ENCODE data around the gene CISD3. TPM values are rescaled to one million over a fixed set of nuclear protein-coding genes. Genes with fewer than 3 reads are reported as not detected.

CISD3 gene
- total and polyA plus RNA-seq, 2 experiments from 2014 or later: 7.2 to 44.6 TPM

DNA sequence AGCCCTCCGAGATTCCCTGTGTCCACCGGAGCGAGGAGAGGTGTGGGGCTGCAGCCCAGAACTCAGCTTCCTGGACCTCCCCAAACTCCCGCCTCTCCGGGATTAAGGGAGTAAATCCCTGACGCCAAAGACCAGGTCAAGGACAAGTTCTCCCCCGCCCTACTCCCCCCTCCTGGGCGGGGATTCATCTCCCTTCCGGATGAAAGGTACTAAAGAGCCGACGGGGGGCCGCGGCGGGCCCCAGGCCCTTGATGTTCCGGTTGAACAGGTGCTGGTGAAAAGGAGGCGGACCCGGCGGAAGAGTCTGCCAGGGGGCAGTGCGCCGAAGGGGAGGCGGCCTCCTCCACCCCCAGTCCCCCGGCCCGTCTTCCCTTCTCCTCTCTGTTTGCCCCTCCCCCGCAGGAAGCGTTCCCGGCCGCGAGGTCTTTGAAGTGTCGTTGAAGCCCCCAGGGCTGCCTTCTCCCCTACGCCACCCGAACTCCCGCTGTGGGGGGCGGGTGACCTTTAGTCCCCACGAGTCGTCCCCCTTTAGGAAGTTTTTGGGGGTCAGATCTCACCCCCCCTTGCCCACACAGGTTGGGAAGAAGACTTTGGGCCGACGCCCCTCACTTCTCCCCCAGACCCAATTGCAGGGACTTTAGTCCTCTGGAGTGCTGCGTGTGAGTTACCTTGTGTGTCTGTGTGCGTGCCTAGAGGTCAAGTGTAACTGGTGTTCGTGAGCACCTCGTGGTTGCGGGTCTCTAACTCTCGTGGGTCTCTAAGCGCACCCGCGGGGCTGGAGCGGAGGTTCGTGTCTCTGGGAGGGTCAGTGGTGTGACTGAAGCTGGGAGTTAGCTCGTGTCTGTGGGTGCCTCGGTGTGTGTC is 26.2 kb upstream of the CISD3 start:
- H3K9ac ChIP-seq: peak overlapping the region; percentile 87
- 2% methylated on average over 35 to 50 of the region's 50 CpGs for WGBS, 2 experiments (ENCODE audit: low coverage in 1 of 2, low lambda C conversion rate in 2 of 2, missing lambda C conversion rate in 2 of 2)
- no peaks in the 10 kb centered on the region for H3K36me3 ChIP-seq (ENCODE audit: low read depth)

DNA sequence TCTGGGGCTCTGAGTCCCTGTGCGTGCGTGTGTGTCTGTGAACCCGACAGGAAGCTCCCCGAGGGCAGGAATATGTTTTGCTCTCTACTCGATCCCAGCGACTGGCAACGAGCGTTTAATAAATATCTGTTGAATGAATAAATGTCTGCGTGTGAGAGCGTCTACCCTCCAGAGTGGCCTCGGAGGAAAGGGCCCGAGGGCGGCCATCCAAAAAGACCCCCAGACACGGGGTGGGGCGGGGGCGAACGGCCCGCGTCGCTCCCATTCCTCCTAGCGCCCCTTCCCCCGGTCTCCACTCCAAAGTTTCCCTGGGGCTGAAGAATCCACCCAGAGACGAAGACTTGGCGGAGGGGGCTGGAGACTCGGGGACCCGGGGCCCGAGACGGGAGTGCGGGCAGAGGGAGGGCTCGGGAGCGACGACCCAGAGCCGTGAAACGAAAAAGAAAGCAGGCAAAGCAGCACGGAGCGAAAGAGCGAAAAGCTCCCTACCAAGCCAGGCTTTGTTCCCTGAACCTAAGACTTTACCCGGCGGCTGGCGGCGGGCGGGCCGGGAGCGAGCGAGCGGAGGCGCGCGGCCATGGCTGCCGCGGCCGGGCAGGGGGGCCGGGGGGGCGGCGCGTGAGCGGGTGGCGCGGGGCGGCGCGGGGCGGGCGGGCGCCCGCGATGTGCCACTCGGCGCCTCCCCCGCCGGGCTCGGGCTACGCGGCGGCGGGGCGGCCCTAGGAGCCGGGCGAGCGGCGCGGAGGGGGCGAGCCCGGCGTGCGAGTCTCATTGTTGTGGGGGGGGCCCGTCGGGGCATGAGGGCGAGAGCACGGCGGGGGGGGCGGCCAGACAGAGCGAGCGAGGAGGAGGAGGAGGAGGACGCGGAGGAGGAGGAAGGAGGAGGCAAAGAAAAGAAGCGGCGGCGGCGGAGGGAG is 25.3 kb upstream of the CISD3 start, which contains the start of gene MLLT6:
MLLT6 (plus strand) TSS at position 668 of the 917 bp plus-strand sequence. CDS start 360 bp downstream, outside the sequence.
- Histone ChIP-seq H3K4me1 (ENCODE audit: insufficient read depth) (peaks cover 15% of the 10 kb centered on the region; the same call in 1 of the 2 replicates), H3K9me3 (ENCODE audit: low read depth) (no peaks in the 10 kb centered on the region), H2AFZ (peak within 1 kb of the TSS; percentile 91), H3K36me3 (ENCODE audit: low read depth) (no peaks in the 10 kb centered on the region), H3K79me2 (ENCODE audit: insufficient read depth) (peaks cover 8% of the 10 kb centered on the region; the same call in 1 of the 2 replicates), H3F3A (ENCODE audit: insufficient read depth) (peaks cover 8% of the 10 kb centered on the region; the same call in 1 of the 2 replicates), H3K4me2 (ENCODE audit: unreplicated experiment) (peak within 1 kb of the TSS; percentile 86), H4K20me1 (ENCODE audit: insufficient read depth) (no peaks in the 10 kb centered on the region), H3K9me2 (ENCODE audit: insufficient read depth) (no peaks in the 10 kb centered on the region), H3K4me3 (peak within 1 kb of the TSS; percentile 90), H3K9ac (peak within 1 kb of the TSS; percentile 87), H3K27ac (peak within 1 kb of the TSS; percentile 37), H3K27me3 (replicated peaks; ENCODE audit: insufficient read depth) (no peaks in the 10 kb centered on the region)
- peak; percentile 91 for DNase-seq
- WGBS, 2 experiments (ENCODE audit: low coverage in 1 of 2, low lambda C conversion rate in 2 of 2, missing lambda C conversion rate in 2 of 2): 1 to 2% methylated on average over 42 to 80 of the region's 100 CpGs
- in situ Hi-C loops (cut with MboI): no loop called here
- no peak for TF ChIP-seq EZH2phosphoT487 (IDR thresholded peaks at IDR 0.05; ENCODE audit: insufficient read depth, low read depth)
- TF ChIP-seq EZH2 (IDR thresholded peaks at IDR 0.05; ENCODE audit: insufficient read depth, poor library complexity, severe bottlenecking): no peak

More for the DNA sequence above, 26.2 kb upstream of the CISD3 start:
- H4K20me1 ChIP-seq (ENCODE audit: insufficient read depth): no peaks in the 10 kb centered on the region
- peak overlapping the region; percentile 84 for H3K4me2 ChIP-seq (ENCODE audit: unreplicated experiment)
- H3K79me2 ChIP-seq (ENCODE audit: insufficient read depth): peaks cover 8% of the 10 kb centered on the region; the same call in 1 of the 2 replicates
- peak; percentile 46 for DNase-seq
- peaks cover 15% of the 10 kb centered on the region; the same call in 1 of the 2 replicates for H3K4me1 ChIP-seq (ENCODE audit: insufficient read depth)
- no peaks in the 10 kb centered on the region for H3K27me3 ChIP-seq (replicated peaks; ENCODE audit: insufficient read depth)
- no peaks in the 10 kb centered on the region for H3K9me2 ChIP-seq (ENCODE audit: insufficient read depth)
- TF ChIP-seq EZH2 (IDR thresholded peaks at IDR 0.05; ENCODE audit: insufficient read depth, poor library complexity, severe bottlenecking) (no peak), EZH2phosphoT487 (IDR thresholded peaks at IDR 0.05; ENCODE audit: insufficient read depth, low read depth) (no peak)
- in situ Hi-C loops (cut with MboI): no loop called here
- no peak overlapping the region for H3K27ac ChIP-seq
- H2AFZ ChIP-seq: peak overlapping the region; percentile 91
- peak overlapping the region; percentile 90 for H3K4me3 ChIP-seq
- no peaks in the 10 kb centered on the region for H3K9me3 ChIP-seq (ENCODE audit: low read depth)
- peaks cover 8% of the 10 kb centered on the region; the same call in 1 of the 2 replicates for H3F3A ChIP-seq (ENCODE audit: insufficient read depth)

DNA sequence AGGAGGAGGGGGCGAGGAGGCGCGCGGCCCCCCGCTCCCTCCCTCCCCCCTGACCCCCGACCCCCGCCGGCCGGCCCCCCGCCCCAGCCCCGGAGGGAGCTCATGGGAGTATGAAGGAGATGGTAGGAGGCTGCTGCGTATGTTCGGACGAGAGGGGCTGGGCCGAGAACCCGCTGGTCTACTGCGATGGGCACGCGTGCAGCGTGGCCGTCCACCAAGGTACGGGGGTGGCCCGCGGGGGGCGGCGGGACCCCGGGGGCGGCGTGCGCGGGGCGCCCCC is 24.7 kb upstream of the CISD3 start:
- in situ Hi-C loops (cut with MboI): no loop called here
- DNase-seq: peak; percentile 52
- Histone ChIP-seq H3K4me2 (ENCODE audit: unreplicated experiment) (peak overlapping the region; percentile 86), H3K4me1 (ENCODE audit: insufficient read depth) (peaks cover 15% of the 10 kb centered on the region; the same call in 1 of the 2 replicates), H3K9ac (peak overlapping the region; percentile 87), H3F3A (ENCODE audit: insufficient read depth) (peaks cover 8% of the 10 kb centered on the region; the same call in 1 of the 2 replicates), H4K20me1 (ENCODE audit: insufficient read depth) (no peaks in the 10 kb centered on the region), H3K27ac (no peak overlapping the region), H3K9me2 (ENCODE audit: insufficient read depth) (no peaks in the 10 kb centered on the region), H2AFZ (peak overlapping the region; percentile 73), H3K27me3 (replicated peaks; ENCODE audit: insufficient read depth) (no peaks in the 10 kb centered on the region), H3K4me3 (peak overlapping the region; percentile 90), H3K79me2 (ENCODE audit: insufficient read depth) (peaks cover 8% of the 10 kb centered on the region; the same call in 1 of the 2 replicates), H3K9me3 (ENCODE audit: low read depth) (no peaks in the 10 kb centered on the region), H3K36me3 (ENCODE audit: low read depth) (no peaks in the 10 kb centered on the region)
- no peak for TF ChIP-seq EZH2phosphoT487 (IDR thresholded peaks at IDR 0.05; ENCODE audit: insufficient read depth, low read depth)
- no peak for TF ChIP-seq EZH2 (IDR thresholded peaks at IDR 0.05; ENCODE audit: insufficient read depth, poor library complexity, severe bottlenecking)
- 2% methylated on average over 30 of the region's 32 CpGs; no CpG with 5 or more reads in 1 of the 2 experiments for WGBS, 2 experiments (ENCODE audit: low coverage in 1 of 2, low lambda C conversion rate in 2 of 2, missing lambda C conversion rate in 2 of 2)

Data from GM23248 (cell line).